ENCODE results near the gene RPS19. TPM values are rescaled to one million over a fixed set of nuclear protein-coding genes. Genes with fewer than 3 reads are reported as not detected.

The RPS19 gene
- total RNA-seq, 1 experiment from 2014 or later, result 3,020 TPM

DNA sequence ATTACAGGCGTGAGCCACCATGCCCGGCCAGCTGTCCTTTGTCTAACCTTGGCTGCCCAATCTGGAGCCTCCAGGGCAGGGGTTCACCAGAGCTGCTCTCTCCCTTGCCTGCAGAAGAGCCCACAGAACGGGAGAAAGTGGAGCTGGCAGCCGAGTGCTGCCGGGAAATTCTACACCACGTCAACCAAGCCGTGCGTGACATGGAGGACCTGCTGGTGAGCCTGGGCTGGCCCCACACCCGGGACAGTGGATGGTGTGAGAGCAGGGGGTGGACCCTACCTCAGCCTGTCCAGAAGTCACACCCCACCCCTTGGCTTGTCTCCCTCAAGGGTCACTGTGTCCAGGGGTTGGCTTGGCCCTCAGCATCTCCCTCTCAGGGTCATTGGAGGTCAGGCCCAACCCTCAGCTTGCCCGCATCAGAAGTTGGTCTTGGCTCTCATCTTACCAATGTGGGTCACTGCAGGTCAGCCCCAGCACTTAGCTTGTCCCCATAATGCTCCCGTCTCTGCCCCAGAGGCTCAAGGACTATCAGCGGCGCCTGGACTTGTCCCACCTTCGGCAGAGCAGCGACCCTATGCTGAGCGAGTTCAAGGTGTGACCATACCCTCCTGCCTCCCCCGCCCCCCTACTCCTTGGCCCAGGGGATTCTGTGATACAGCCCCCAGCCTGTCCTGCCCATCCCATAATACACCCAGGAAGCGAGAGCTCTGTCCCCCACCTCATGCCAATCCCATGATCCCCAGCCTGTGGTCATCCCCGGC lies 43.3 kb downstream of the RPS19 start:
- Histone ChIP-seq H3K4me3 (replicated peaks in 1 of 2; ENCODE audit: low read depth in 1 of 2, low read length in 2 of 2) (no peak overlapping the region), H2AFZ (ENCODE audit: low read depth, low read length, poor library complexity, severe bottlenecking) (no peak overlapping the region), H3K27me3 (ENCODE audit: insufficient read depth, low read length) (no peaks in the 10 kb centered on the region), H3K36me3 (ENCODE audit: control insufficient read depth in 1 of 2, insufficient read depth in 2 of 2, low read length in 2 of 2) (peaks cover 42 to 44% of the 10 kb centered on the region in 2 experiments; a peak in 3 of 4 replicates), H3K9me2 (ENCODE audit: insufficient read depth) (no peaks in the 10 kb centered on the region), H3K9ac (ENCODE audit: low read length) (no peak overlapping the region), H3K79me2 (ENCODE audit: insufficient read depth, low read length) (no peaks in the 10 kb centered on the region), H3K4me1 (ENCODE audit: control insufficient read depth in 1 of 2, insufficient read depth in 2 of 2, low read length in 2 of 2) (peaks cover 0 to 6% of the 10 kb centered on the region in 2 experiments; a peak in 1 of 4 replicates), H4K20me1 (ENCODE audit: insufficient read depth) (no peaks in the 10 kb centered on the region), H3K4me2 (ENCODE audit: low read length) (no peak overlapping the region), H3K27ac (ENCODE audit: low read depth, low read length) (no peak overlapping the region), H3K9me3 (ENCODE audit: control insufficient read depth in 1 of 2, insufficient read depth in 1 of 2, low read depth in 1 of 2, low read length in 2 of 2) (no peaks in the 10 kb centered on the region)
- DNase-seq (ENCODE audit: low read depth, low spot score) (no peak), ATAC-seq (no peak)
- POLR2A ChIA-PET, result no interaction called here
- TF ChIP-seq, protein P1, sequence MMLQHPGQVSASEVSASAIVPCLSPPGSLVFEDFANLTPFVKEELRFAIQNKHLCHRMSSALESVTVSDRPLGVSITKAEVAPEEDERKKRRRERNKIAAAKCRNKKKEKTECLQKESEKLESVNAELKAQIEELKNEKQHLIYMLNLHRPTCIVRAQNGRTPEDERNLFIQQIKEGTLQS (IDR thresholded peaks at IDR 0.05), result no peak
- no peak for TF ChIP-seq SP1 (IDR thresholded peaks at IDR 0.05; ENCODE audit: low read depth)
- CTCF ChIA-PET, result no interaction called here
- intact Hi-C loops (cut with micrococcal nuclease), result no loop called here
- RAD21 ChIA-PET (ENCODE audit: low non-redundant PET in 1 of 2, low total read pairs in 2 of 2, uncharacterized antibody in 2 of 2, unreplicated experiment in 2 of 2), result no interaction called here
- no TSS peak for BruUV-seq (replicated peaks)

DNA sequence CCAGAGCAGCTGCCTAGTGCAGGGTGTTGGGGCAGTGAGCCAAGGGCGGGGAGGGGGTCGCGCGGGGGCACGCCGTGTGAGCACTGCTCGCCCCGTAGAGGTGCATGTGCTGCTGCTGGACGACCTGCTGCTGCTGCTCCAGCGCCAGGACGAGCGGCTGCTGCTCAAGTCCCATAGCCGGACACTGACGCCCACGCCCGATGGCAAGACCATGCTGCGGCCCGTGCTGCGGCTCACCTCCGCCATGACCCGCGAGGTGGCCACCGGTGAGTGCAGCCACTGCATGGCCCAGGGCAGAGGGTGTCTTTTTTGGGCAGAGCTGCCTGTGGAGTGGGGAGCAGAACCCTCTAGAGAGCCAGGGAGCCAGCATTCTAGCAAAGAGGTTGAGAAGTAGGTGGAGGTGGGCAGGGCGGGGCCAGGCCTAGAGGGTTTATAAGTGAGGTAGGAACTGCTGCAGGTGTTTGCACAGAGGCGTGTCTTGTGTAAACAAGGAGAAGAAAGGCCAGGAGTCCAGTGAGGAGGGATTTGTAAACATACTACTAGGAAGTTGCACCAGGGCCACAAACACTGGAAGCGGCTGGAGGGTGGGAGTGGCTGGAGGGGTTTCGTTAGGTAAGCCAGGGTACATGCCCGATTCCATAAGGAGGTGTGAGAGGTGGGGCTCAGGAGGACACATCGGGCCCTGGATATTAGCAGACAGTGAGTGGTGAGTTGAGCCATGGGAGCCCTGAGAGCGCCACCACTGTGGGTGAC lies 44.2 kb downstream of the RPS19 start:
- TF ChIP-seq ZNF274 (IDR thresholded peaks at IDR 0.05; ENCODE audit: low read depth, low read length), result no peak
- TF ChIP-seq SP1 (IDR thresholded peaks at IDR 0.05; ENCODE audit: low read depth), result no peak
- TF ChIP-seq CEBPB (IDR thresholded peaks at IDR 0.05; ENCODE audit: low read depth), result no peak
- TF ChIP-seq TCF7L2 (IDR thresholded peaks at IDR 0.05; ENCODE audit: borderline replicate concordance, extremely low read depth, insufficient read depth, insufficient read length), result no peak
- no peak for TF ChIP-seq POLR2A (IDR thresholded peaks at IDR 0.05; ENCODE audit: borderline replicate concordance, extremely low read depth, insufficient read depth, insufficient read length)
- TF ChIP-seq FOSL1 (IDR thresholded peaks at IDR 0.05; ENCODE audit: low read depth), result no peak
- TF ChIP-seq JUND (IDR thresholded peaks at IDR 0.05), result no peak
- TF ChIP-seq, protein P2, sequence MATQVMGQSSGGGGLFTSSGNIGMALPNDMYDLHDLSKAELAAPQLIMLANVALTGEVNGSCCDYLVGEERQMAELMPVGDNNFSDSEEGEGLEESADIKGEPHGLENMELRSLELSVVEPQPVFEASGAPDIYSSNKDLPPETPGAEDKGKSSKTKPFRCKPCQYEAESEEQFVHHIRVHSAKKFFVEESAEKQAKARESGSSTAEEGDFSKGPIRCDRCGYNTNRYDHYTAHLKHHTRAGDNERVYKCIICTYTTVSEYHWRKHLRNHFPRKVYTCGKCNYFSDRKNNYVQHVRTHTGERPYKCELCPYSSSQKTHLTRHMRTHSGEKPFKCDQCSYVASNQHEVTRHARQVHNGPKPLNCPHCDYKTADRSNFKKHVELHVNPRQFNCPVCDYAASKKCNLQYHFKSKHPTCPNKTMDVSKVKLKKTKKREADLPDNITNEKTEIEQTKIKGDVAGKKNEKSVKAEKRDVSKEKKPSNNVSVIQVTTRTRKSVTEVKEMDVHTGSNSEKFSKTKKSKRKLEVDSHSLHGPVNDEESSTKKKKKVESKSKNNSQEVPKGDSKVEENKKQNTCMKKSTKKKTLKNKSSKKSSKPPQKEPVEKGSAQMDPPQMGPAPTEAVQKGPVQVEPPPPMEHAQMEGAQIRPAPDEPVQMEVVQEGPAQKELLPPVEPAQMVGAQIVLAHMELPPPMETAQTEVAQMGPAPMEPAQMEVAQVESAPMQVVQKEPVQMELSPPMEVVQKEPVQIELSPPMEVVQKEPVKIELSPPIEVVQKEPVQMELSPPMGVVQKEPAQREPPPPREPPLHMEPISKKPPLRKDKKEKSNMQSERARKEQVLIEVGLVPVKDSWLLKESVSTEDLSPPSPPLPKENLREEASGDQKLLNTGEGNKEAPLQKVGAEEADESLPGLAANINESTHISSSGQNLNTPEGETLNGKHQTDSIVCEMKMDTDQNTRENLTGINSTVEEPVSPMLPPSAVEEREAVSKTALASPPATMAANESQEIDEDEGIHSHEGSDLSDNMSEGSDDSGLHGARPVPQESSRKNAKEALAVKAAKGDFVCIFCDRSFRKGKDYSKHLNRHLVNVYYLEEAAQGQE (IDR thresholded peaks at IDR 0.05; ENCODE audit: low read depth), result no peak
- TF ChIP-seq EGR1 (IDR thresholded peaks at IDR 0.05; ENCODE audit: low read depth), result no peak
- TF ChIP-seq POLR2AphosphoS5 (IDR thresholded peaks at IDR 0.05; ENCODE audit: low read depth, low read length), result no peak
- ChIA-PET CTCF (no interaction called here), POLR2A (no interaction called here), RAD21 (ENCODE audit: low non-redundant PET in 1 of 2, low total read pairs in 2 of 2, uncharacterized antibody in 2 of 2, unreplicated experiment in 2 of 2) (no interaction called here)
- H3K27me3 ChIP-seq (ENCODE audit: insufficient read depth, low read length), result no peaks in the 10 kb centered on the region
- H3K36me3 ChIP-seq (ENCODE audit: control insufficient read depth in 1 of 2, insufficient read depth in 2 of 2, low read length in 2 of 2), result peaks cover 33 to 44% of the 10 kb centered on the region in 2 experiments; a peak in 3 of 4 replicates
- H3K9me2 ChIP-seq (ENCODE audit: insufficient read depth), result no peaks in the 10 kb centered on the region
- peaks cover 0 to 6% of the 10 kb centered on the region in 2 experiments; a peak in 1 of 4 replicates for H3K4me1 ChIP-seq (ENCODE audit: control insufficient read depth in 1 of 2, insufficient read depth in 2 of 2, low read length in 2 of 2)
- intact Hi-C loops (cut with micrococcal nuclease), result no loop called here
- H3K79me2 ChIP-seq (ENCODE audit: insufficient read depth, low read length), result no peaks in the 10 kb centered on the region
- DNase-seq (ENCODE audit: low read depth, low spot score), result no peak
- H3K27ac ChIP-seq (ENCODE audit: low read depth, low read length), result peak overlapping the region; percentile 40; the same call in 1 of the 2 replicates
- no TSS peak for BruUV-seq (replicated peaks)
- no peak overlapping the region for H3K4me2 ChIP-seq (ENCODE audit: low read length)
- no peak overlapping the region for H2AFZ ChIP-seq (ENCODE audit: low read depth, low read length, poor library complexity, severe bottlenecking)
- H4K20me1 ChIP-seq (ENCODE audit: insufficient read depth), result no peaks in the 10 kb centered on the region
- ATAC-seq, result no peak; the same call in 1 of the 2 replicates
- H3K9ac ChIP-seq (ENCODE audit: low read length), result no peak overlapping the region
- H3K4me3 ChIP-seq (replicated peaks in 1 of 2; ENCODE audit: low read depth in 1 of 2, low read length in 2 of 2), result no peak overlapping the region
- no peaks in the 10 kb centered on the region for H3K9me3 ChIP-seq (ENCODE audit: control insufficient read depth in 1 of 2, insufficient read depth in 1 of 2, low read depth in 1 of 2, low read length in 2 of 2)

Measured in HCT116 (cell line).